Neural progenitor cell (in vitro differentiated cells): Measurements from ENCODE around the gene TCEANC2. TPM values are rescaled to one million over a fixed set of nuclear protein-coding genes. Genes with fewer than 3 reads are reported as not detected.
"Not testable (repeated sequence)": the region's sequence is repeated elsewhere in the genome, so short reads cannot be mapped to it uniquely, and the experiment has no call there.

Experiments
- DNase-seq: peaks from one replicate; pipeline ENCODE4 v3.0.0-alpha.2; 2016; ENCODE audit warnings: low spot score
- H2AFZ ChIP-seq: fragments of 200-600 bp; sonication (generic); replicated peaks from 2 replicates; pipeline ENCODE4 v1.6.1; 2016; ENCODE audit warnings: antibody characterized with exemption
- H3F3A ChIP-seq: fragments of 200-600 bp; sonication (generic); 2 replicates; pipeline ENCODE4 v1.6.1; 2016; ENCODE audit warnings: antibody characterized with exemption, low read depth
- H3K27ac ChIP-seq: fragments of 200-600 bp; sonication (generic); 2 replicates; pipeline ENCODE4 v1.5.1; 2016; ENCODE audit warnings: mild to moderate bottlenecking
- H3K27me3 ChIP-seq: fragments of 200-600 bp; sonication (generic); 2 replicates; pipeline ENCODE4 v1.6.1; 2016; ENCODE audit warnings: mild to moderate bottlenecking, moderate library complexity
- H3K36me3 ChIP-seq: fragments of 200-600 bp; sonication (generic); 2 replicates; pipeline ENCODE4 v1.5.1; 2016
- H3K4me1 ChIP-seq: fragments of 200-600 bp; sonication (generic); 2 replicates; pipeline ENCODE4 v1.6.1; 2016; ENCODE audit warnings: mixed run types
- H3K4me2 ChIP-seq: fragments of 200-600 bp; sonication (generic); 2 replicates; pipeline ENCODE4 v1.6.1; 2016
- H3K4me3 ChIP-seq: fragments of 200-600 bp; sonication (generic); 2 replicates; pipeline ENCODE4 v1.5.1; 2016
- H3K79me2 ChIP-seq: fragments of 200-600 bp; sonication (generic); 2 replicates; pipeline ENCODE4 v1.6.1; 2016; ENCODE audit warnings: low read depth
- H3K9ac ChIP-seq: fragments of 200-600 bp; sonication (generic); 2 replicates; pipeline ENCODE4 v1.6.1; 2016
- H3K9me3 ChIP-seq: fragments of 200-600 bp; sonication (generic); 2 replicates; pipeline ENCODE4 v1.5.1; 2016; ENCODE audit warnings: low read depth
- H4K20me1 ChIP-seq: fragments of 200-600 bp; sonication (generic); 2 replicates; pipeline ENCODE4 v1.6.1; 2016; ENCODE audit warnings: low read depth
- H3K27ac Mint-ChIP-seq: 3 replicates; pipeline ENCODE4 v1.8.0; 2021; ENCODE audit warnings: mixed read lengths
- H3K27me3 Mint-ChIP-seq: 2 replicates; pipeline ENCODE4 v1.8.0; 2022; ENCODE audit warnings: low read depth, mild to moderate bottlenecking, inconsistent platforms, moderate library complexity, mixed read lengths; ENCODE audit not compliant: insufficient read depth
- H3K36me3 Mint-ChIP-seq: 3 replicates; pipeline ENCODE4 v1.8.0; 2021; ENCODE audit warnings: mixed read lengths
- H3K4me1 Mint-ChIP-seq: 3 replicates; pipeline ENCODE4 v1.8.0; 2021; ENCODE audit warnings: mixed read lengths
- H3K4me3 Mint-ChIP-seq: 3 replicates; pipeline ENCODE4 v1.8.0; 2021; ENCODE audit warnings: mild to moderate bottlenecking, moderate library complexity, mixed read lengths
- H3K9me3 Mint-ChIP-seq: 3 replicates; pipeline ENCODE4 v1.8.0; 2020; ENCODE audit warnings: mixed read lengths
- EZH2 ChIP-seq: fragments of 200-600 bp; sonication (generic); IDR thresholded peaks from 2 replicates; pipeline ENCODE4 v1.6.1; 2017; ENCODE audit warnings: antibody characterized with exemption, mild to moderate bottlenecking, moderate library complexity
- EZH2phosphoT487 ChIP-seq: fragments of 200-600 bp; sonication (generic); IDR thresholded peaks from 2 replicates; pipeline ENCODE4 v1.6.1; 2017; ENCODE audit warnings: antibody characterized with exemption
- total RNA-seq: library from RNA; depleted of rRNA; stranded (reverse); fragments of >200 nt; gene quantifications from 2 replicates; pipeline ENCODE4 v1.2.3, GENCODE V29; 2015; ENCODE audit warnings: low replicate concordance
- TF ChIP-seq, protein P1 (sequence below): fragments of 200-600 bp; sonication (generic); IDR thresholded peaks from 2 replicates; pipeline ENCODE4 v1.5.1; 2017; ENCODE audit warnings: antibody characterized with exemption, mild to moderate bottlenecking

Gene TCEANC2
- total RNA-seq, 1 donor from 2014 or later = 11.6 TPM

DNA sequence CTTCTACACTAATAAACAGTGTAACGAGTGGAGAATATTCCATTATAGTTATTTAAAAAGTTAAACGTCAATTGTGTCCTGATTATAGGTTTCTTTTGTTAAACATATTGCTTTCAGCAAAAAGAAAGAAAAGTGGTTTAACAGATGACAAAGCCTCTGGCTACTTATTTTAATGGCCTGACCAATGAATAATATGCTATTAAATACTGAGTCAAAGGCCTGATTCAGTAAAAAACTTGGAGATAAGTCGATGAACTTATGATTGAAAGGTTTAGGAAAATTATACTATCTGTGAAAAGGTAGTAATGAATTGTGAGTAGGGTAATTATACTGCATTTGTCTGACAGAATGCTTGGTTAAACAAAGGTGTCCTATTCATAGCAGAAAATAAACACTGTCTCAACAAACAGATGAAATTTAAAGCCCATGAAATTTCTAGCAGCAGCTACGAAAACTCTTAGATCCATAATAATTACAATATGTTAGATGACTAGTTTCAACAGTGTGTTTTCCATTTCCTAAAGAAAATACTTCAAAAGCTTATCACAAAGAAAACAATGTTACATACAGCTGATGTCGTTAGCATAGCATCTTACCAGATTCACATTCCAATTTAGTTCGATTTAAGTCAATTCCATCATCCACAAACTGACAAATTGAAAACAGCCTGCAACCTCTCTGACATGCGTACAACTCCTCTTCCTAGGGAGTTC lies 6.6 kb upstream of the TCEANC2 start:
- peaks cover 19% of the 10 kb centered on the region for H4K20me1 ChIP-seq

DNA sequence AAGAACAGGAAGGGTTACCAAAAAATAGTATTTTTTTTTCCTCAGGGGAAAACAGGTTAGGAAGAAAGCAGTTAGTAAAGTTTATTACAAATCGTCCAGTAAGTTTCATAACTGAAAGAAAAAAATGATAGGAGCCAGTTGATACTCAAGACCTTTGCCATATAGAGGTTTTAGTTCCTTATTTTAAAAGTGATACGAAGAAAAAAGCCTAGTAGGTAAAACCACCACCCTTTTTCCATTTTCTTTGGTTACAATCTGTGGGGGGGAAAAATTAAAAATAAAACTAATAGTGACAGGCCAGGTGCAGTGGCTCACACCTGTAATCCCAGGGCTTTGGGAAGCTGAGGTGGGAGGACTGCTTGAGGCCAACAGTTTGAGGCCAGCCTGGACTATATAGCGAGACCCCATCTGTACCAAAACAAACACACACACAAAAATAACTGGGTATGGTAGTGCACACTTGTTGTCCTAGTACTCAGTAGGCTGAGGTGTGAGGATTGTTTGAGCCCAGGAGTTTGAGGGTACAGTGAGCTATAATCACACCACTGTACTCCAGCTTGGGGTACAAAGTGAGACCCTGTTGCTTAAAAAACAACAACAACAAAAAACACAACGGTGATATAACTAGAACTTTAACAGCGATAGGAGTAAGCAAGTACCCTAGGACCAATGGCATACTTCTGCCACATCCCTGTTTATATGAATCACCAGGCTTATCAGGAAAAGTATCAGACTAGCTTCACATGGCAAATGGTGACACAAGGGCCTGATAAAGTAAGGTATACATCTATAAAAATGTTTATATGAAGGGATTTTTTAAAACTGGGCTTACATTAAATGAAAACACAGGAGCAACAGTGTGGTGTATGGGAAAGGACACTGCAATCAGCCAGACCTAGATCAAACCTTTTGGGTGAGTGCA lies 5.8 kb upstream of the TCEANC2 start:
- Mint-ChIP-seq H3K4me3 (no peak overlapping the region), H3K4me1 (no peaks in the 10 kb centered on the region), H3K36me3 (peaks cover 3% of the 10 kb centered on the region), H3K9me3 (no peaks in the 10 kb centered on the region), H3K27me3 (no peaks in the 10 kb centered on the region), H3K27ac (no peak overlapping the region)
- peaks cover 6% of the 10 kb centered on the region for H3F3A ChIP-seq
- no peak overlapping the region for H3K4me3 ChIP-seq
- H2AFZ ChIP-seq = no peak overlapping the region
- H3K9ac ChIP-seq = no peak overlapping the region
- peaks cover 19% of the 10 kb centered on the region for H4K20me1 ChIP-seq
- no peak overlapping the region for H3K27ac ChIP-seq
- peaks cover 64% of the 10 kb centered on the region for H3K79me2 ChIP-seq
- peaks cover 6% of the 10 kb centered on the region for H3K4me1 ChIP-seq
- TF ChIP-seq EZH2phosphoT487 = no peak
- no peaks in the 10 kb centered on the region for H3K9me3 ChIP-seq
- no peaks in the 10 kb centered on the region for H3K27me3 ChIP-seq
- H3K4me2 ChIP-seq = no peak overlapping the region
- DNase-seq = no peak
- H3K36me3 ChIP-seq = no peaks in the 10 kb centered on the region

More for the DNA sequence above, 6.6 kb upstream of the TCEANC2 start:
- Mint-ChIP-seq H3K27ac (no peak overlapping the region), H3K9me3 (no peaks in the 10 kb centered on the region), H3K27me3 (no peaks in the 10 kb centered on the region), H3K4me3 (no peak overlapping the region), H3K4me1 (no peaks in the 10 kb centered on the region), H3K36me3 (peaks cover 3% of the 10 kb centered on the region)
- Histone ChIP-seq H2AFZ (no peak overlapping the region), H3K27me3 (no peaks in the 10 kb centered on the region), H3K79me2 (peaks cover 56% of the 10 kb centered on the region), H3K9ac (no peak overlapping the region), H3K4me3 (no peak overlapping the region), H3K4me2 (no peak overlapping the region), H3K27ac (no peak overlapping the region), H3K36me3 (no peaks in the 10 kb centered on the region), H3K4me1 (peaks cover 6% of the 10 kb centered on the region), H3K9me3 (no peaks in the 10 kb centered on the region), H3F3A (no peaks in the 10 kb centered on the region)
- TF ChIP-seq EZH2phosphoT487 (no peak), EZH2 (no peak)
- TF ChIP-seq, protein P1, sequence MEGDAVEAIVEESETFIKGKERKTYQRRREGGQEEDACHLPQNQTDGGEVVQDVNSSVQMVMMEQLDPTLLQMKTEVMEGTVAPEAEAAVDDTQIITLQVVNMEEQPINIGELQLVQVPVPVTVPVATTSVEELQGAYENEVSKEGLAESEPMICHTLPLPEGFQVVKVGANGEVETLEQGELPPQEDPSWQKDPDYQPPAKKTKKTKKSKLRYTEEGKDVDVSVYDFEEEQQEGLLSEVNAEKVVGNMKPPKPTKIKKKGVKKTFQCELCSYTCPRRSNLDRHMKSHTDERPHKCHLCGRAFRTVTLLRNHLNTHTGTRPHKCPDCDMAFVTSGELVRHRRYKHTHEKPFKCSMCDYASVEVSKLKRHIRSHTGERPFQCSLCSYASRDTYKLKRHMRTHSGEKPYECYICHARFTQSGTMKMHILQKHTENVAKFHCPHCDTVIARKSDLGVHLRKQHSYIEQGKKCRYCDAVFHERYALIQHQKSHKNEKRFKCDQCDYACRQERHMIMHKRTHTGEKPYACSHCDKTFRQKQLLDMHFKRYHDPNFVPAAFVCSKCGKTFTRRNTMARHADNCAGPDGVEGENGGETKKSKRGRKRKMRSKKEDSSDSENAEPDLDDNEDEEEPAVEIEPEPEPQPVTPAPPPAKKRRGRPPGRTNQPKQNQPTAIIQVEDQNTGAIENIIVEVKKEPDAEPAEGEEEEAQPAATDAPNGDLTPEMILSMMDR = no peak
- no peak for DNase-seq

DNA sequence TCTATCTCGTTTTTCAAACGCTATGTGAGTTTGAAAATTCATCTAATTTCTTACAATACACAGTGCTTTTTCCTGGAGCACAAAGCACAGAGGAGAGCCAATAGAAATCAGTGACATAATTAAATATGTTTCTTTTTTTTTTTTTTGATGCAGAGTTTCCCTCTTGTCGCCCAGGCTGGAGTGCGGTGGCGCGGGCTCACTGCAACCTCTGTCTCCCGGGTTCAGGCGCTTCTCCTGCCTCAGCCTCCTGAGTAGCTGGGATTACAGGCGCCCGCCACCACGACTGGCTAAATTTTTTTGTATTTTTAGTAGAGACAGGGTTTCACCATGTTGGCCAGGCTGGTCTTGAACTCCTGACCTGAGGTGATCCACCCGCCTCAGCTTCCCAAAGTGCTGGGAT lies 3.0 kb upstream of the TCEANC2 start:
- H3K9ac ChIP-seq, DNase-seq, H3K27ac Mint-ChIP-seq, H3K36me3 Mint-ChIP-seq, H3K9me3 Mint-ChIP-seq, H3K9me3 ChIP-seq, H3K27me3 Mint-ChIP-seq, H3K4me2 ChIP-seq, H3K27me3 ChIP-seq, H3K4me1 Mint-ChIP-seq, H3K27ac ChIP-seq, H2AFZ ChIP-seq, H3K36me3 ChIP-seq, H3K4me3 ChIP-seq: not testable (repeated sequence)
- H3K79me2 ChIP-seq = peaks cover 75% of the 10 kb centered on the region
- H3F3A ChIP-seq = peaks cover 21% of the 10 kb centered on the region
- H3K4me1 ChIP-seq = peaks cover 12% of the 10 kb centered on the region
- H4K20me1 ChIP-seq = peaks cover 19% of the 10 kb centered on the region
- peak overlapping the region; percentile 41 for H3K4me3 Mint-ChIP-seq

DNA sequence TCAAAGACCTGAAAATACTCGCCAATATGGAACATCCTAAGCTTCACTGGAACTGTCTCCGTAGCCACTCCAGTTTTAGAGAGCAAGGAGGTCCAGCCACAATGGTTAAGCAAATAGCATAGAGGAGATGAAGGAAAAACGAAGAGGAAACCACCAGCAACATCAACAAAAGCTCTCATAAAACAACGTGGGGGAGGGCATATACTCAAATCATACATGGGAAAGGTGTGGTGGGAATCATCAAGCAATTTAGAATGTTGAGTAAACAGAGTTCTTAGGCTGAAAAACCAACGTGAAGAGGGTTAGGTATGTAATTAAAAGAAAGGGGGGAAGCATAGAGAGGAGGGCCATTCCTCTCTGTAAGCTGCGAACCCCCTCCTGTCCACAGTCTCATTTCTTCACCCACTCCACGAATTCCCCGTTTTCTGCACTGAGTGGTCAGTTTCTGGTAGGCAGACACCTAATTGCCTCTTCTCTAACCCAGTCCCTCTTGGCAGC lies 1.4 kb upstream of the TCEANC2 start:
- Histone ChIP-seq H3K79me2 (peaks cover 66% of the 10 kb centered on the region), H2AFZ (peak overlapping the region; percentile 58), H3K36me3 (no peaks in the 10 kb centered on the region), H3F3A (peaks cover 21% of the 10 kb centered on the region), H3K4me2 (peak overlapping the region; percentile 97), H3K27me3 (no peaks in the 10 kb centered on the region), H3K27ac (no peak overlapping the region), H3K4me1 (peaks cover 12% of the 10 kb centered on the region), H3K9me3 (no peaks in the 10 kb centered on the region), H3K4me3 (peak overlapping the region; percentile 85), H4K20me1 (peaks cover 14% of the 10 kb centered on the region), H3K9ac (peak overlapping the region; percentile 44)
- peaks cover 8% of the 10 kb centered on the region for H3K4me1 Mint-ChIP-seq
- H3K27me3 Mint-ChIP-seq = no peaks in the 10 kb centered on the region
- no peak overlapping the region for H3K27ac Mint-ChIP-seq
- no peaks in the 10 kb centered on the region for H3K9me3 Mint-ChIP-seq
- no peak overlapping the region for H3K4me3 Mint-ChIP-seq
- no peak for DNase-seq
- no peaks in the 10 kb centered on the region for H3K36me3 Mint-ChIP-seq
- TF ChIP-seq, protein P1 = no peak
- TF ChIP-seq EZH2phosphoT487 = no peak
- no peak for TF ChIP-seq EZH2
